HepG2 (cell line): ENCODE data around the gene CEP128. TPM values are rescaled to one million over a fixed set of nuclear protein-coding genes. Genes with fewer than 3 reads are reported as not detected.

Experiments used
- NR1H2 ChIP-seq: sonication (generic); formaldehyde crosslinking; IDR thresholded peaks from 2 replicates; pipeline ENCODE4 v1.8.1; 2022; ENCODE audit warnings: low read depth, missing genetic modification reagents, borderline replicate concordance
- SIN3A ChIP-seq: IDR thresholded peaks from 2 replicates; pipeline ENCODE4 v1.6.1; 2011; ENCODE audit warnings: low read depth, mild to moderate bottlenecking, control low read depth, low read length, borderline replicate concordance
- ZNF629 ChIP-seq: sonication (generic); formaldehyde crosslinking; conservative IDR thresholded peaks from 2 replicates; pipeline ENCODE4 v1.5.0; 2020; ENCODE audit warnings: missing genetic modification reagents
- ZNF768 ChIP-seq: sonication (generic); formaldehyde crosslinking; IDR thresholded peaks from 2 replicates; pipeline ENCODE4 v1.4.0; 2020; ENCODE audit warnings: missing genetic modification reagents
- polyA plus RNA-seq, 8 experiments: library from polyadenylated mRNA; depleted of rRNA in 3 of 8; stranded (reverse) in 7 of 8; unstranded in 1 of 8; fragments of >200 nt; fragmentation: Illumina TruSeq in 4 of 8; extraction: Trizol in 4 of 8; gene quantifications; 2 replicates each; pipeline versions ENCODE4 v1.2.1 to v1.2.3, GENCODE V29; 2011 to 2016; ENCODE audit warnings: low read depth in 4 of 8, missing spikeins in 1 of 8, mixed read lengths in 1 of 8; ENCODE audit not compliant: insufficient read depth in 1 of 8
- total RNA-seq, 5 experiments: library from RNA; depleted of rRNA; stranded (reverse); fragments of >200 nt; fragmentation: Illumina TruSeq; extraction: Trizol; gene quantifications; 2 replicates each; pipeline ENCODE4 v1.2.3, GENCODE V29; 2016; ENCODE audit warnings: low read depth in 1 of 5
- TF ChIP-seq, protein P1 (sequence below): sonication (generic); formaldehyde crosslinking; IDR thresholded peaks from 2 replicates; pipeline ENCODE4 v1.4.0; 2020; ENCODE audit warnings: missing genetic modification reagents, borderline replicate concordance
- TF ChIP-seq, protein P2 (sequence below): sonication (generic); formaldehyde crosslinking; IDR thresholded peaks from 2 replicates; pipeline ENCODE4 v1.5.0; 2020; ENCODE audit warnings: missing genetic modification reagents, mild to moderate bottlenecking, borderline replicate concordance
- TF ChIP-seq, protein P3 (sequence below): sonication (generic); formaldehyde crosslinking; IDR thresholded peaks from 2 replicates; pipeline ENCODE4 v1.4.0; 2020; ENCODE audit warnings: mild to moderate bottlenecking, missing genetic modification reagents

Gene CEP128
- total and polyA plus RNA-seq, 2 of the 13 experiments (the other 11 are each of a cell fraction or from before 2014, with no cell fraction given), result 1.3 to 7.5 TPM

DNA sequence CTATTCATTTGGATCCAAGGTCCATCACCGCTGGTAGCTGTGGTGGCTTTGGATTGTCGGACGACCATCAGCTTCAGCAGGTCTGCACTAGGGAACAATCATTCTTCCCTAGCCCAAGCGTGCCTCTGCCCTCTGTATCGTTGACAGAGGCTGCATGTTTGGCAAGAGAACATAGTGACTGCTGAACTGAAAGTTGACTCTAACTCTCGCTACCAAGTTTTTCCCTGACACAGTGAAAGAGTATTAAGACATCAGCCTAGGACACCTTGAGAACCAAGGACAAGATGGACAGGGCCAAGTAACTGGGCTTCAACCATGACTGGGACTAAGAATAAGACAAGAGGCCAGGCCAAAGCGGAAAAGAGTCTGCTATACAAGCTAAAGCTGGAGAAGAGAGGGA lies 40.1 kb upstream of the CEP128 start (continued):
- TF ChIP-seq, protein P1, sequence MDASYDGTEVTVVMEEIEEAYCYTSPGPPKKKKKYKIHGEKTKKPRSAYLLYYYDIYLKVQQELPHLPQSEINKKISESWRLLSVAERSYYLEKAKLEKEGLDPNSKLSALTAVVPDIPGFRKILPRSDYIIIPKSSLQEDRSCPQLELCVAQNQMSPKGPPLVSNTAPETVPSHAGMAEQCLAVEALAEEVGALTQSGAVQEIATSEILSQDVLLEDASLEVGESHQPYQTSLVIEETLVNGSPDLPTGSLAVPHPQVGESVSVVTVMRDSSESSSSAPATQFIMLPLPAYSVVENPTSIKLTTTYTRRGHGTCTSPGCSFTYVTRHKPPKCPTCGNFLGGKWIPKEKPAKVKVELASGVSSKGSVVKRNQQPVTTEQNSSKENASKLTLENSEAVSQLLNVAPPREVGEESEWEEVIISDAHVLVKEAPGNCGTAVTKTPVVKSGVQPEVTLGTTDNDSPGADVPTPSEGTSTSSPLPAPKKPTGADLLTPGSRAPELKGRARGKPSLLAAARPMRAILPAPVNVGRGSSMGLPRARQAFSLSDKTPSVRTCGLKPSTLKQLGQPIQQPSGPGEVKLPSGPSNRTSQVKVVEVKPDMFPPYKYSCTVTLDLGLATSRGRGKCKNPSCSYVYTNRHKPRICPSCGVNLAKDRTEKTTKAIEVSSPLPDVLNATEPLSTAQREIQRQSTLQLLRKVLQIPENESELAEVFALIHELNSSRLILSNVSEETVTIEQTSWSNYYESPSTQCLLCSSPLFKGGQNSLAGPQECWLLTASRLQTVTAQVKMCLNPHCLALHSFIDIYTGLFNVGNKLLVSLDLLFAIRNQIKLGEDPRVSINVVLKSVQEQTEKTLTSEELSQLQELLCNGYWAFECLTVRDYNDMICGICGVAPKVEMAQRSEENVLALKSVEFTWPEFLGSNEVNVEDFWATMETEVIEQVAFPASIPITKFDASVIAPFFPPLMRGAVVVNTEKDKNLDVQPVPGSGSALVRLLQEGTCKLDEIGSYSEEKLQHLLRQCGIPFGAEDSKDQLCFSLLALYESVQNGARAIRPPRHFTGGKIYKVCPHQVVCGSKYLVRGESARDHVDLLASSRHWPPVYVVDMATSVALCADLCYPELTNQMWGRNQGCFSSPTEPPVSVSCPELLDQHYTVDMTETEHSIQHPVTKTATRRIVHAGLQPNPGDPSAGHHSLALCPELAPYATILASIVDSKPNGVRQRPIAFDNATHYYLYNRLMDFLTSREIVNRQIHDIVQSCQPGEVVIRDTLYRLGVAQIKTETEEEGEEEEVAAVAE (CRISPR knock-in tag), result no peak
- TF ChIP-seq ZNF768 (CRISPR knock-in tag) (no peak), ZNF629 (no peak), NR1H2 (CRISPR knock-in tag) (no peak), SIN3A (no peak)
- TF ChIP-seq, protein P2, sequence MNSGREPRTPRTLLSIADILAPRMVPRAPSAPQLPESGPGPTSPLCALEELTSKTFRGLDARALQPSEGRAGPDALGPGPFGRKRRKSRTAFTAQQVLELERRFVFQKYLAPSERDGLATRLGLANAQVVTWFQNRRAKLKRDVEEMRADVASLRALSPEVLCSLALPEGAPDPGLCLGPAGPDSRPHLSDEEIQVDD (CRISPR knock-in tag), result no peak
- TF ChIP-seq, protein P3, sequence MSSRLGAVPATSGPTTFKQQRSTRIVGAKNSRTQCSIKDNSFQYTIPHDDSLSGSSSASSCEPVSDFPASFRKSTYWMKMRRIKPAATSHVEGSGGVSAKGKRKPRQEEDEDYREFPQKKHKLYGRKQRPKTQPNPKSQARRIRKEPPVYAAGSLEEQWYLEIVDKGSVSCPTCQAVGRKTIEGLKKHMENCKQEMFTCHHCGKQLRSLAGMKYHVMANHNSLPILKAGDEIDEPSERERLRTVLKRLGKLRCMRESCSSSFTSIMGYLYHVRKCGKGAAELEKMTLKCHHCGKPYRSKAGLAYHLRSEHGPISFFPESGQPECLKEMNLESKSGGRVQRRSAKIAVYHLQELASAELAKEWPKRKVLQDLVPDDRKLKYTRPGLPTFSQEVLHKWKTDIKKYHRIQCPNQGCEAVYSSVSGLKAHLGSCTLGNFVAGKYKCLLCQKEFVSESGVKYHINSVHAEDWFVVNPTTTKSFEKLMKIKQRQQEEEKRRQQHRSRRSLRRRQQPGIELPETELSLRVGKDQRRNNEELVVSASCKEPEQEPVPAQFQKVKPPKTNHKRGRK (CRISPR knock-in tag), result no peak
